MG63 (cell line): ENCODE results near the gene OR5AU1. TPM values are rescaled to one million over a fixed set of nuclear protein-coding genes. Genes with fewer than 3 reads are reported as not detected.
A peak's percentile ranks its signal among the peaks of the same experiment; 100 is the strongest.

Experiments
- DNase-seq: peaks from one replicate; pipeline ENCODE4 v3.0.0-alpha.2; 2020
- H3K27me3 ChIP-seq: fragments of 250-450 bp; sonication (Bioruptor Pico); 2 replicates; pipeline ENCODE4 v1.5.1; 2020; ENCODE audit warnings: mild to moderate bottlenecking, moderate library complexity
- H3K36me3 ChIP-seq: fragments of 250-450 bp; sonication (Bioruptor Pico); 2 replicates; pipeline ENCODE4 v1.5.1; 2020; ENCODE audit warnings: mild to moderate bottlenecking, moderate library complexity
- H3K4me3 ChIP-seq: fragments of 250-450 bp; sonication (Bioruptor Pico); 2 replicates; pipeline ENCODE4 v1.5.1; 2020; ENCODE audit warnings: mild to moderate bottlenecking, moderate library complexity
- H3K9me3 ChIP-seq: fragments of 250-450 bp; sonication (Bioruptor Pico); 2 replicates; pipeline ENCODE4 v1.5.1; 2020; ENCODE audit warnings: mild to moderate bottlenecking, moderate library complexity
- total RNA-seq: library from RNA; depleted of rRNA; stranded (reverse); fragments of >200 nt; shearing (Covaris generic); gene quantifications from 2 replicates; pipeline ENCODE4 v1.2.3, GENCODE V29; 2014; ENCODE audit warnings: low replicate concordance; rRNA removed

OR5AU1 gene
- total RNA-seq: not detected in 2 replicates

DNA sequence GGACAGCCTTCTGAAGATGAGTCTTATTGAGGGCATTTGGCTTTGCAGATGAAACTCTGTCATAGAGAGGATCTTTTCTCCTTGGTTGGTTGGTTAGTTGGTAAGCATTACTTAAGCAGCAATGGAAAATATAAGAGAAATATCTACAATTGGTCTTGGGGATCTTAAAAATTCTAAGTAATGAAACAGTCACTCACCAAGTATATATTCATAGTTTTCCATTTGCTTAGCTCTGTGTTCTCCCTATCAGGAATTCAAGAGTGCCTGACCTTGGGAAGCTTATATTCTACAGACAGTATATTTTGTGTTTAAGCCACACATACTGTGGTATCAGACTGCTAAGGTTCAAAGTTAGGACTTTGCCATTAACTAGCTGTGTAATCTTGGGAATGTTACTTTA lies at the start of gene OR5AU1:
Gene OR5AU1, minus strand, starts transcription at position 101 of the 400 bp plus-strand sequence. CDS start 191 bp downstream, outside the sequence.
- no peak within 1 kb of the TSS for H3K4me3 ChIP-seq
- DNase-seq: no peak

DNA sequence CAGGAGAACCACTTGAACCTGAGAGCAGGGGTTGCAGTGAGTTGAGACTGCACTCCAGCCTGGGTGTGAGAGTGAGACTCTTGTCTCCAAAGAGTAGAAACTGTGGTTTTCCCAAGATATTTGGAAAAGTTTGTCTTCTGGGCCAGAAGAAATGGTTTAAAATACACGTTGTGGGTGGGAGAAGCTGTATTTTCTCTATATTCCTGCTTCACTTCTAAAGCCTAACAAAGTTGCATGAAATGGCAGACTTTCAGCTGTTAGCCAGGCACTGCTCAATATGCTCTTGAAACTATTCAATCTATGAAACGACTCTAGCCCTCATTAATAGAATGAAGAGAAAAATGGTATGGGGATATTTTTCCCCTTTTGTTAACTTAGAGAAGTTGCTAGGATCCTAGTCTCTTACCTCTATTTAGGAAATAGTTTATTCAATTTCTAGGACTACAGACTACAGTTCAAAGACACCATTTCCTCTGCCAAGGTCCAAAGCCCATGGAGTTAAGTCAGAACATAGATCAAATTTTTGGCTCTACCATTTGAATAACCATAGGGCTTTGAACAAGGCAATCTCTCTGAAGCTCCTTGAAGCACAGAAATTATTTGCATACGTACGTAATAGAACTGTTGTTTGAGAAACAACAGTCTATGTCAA lies 49.3 kb upstream of the OR5AU1 start:
- Histone ChIP-seq H3K4me3 (no peak overlapping the region), H3K36me3 (peaks cover 71% of the 10 kb centered on the region), H3K9me3 (no peaks in the 10 kb centered on the region), H3K27me3 (no peaks in the 10 kb centered on the region)
- no peak for DNase-seq

More for the DNA sequence above, at the start of gene OR5AU1:
- no peaks in the 10 kb centered on the region for H3K9me3 ChIP-seq
- H3K36me3 ChIP-seq: no peaks in the 10 kb centered on the region
- no peaks in the 10 kb centered on the region for H3K27me3 ChIP-seq

DNA sequence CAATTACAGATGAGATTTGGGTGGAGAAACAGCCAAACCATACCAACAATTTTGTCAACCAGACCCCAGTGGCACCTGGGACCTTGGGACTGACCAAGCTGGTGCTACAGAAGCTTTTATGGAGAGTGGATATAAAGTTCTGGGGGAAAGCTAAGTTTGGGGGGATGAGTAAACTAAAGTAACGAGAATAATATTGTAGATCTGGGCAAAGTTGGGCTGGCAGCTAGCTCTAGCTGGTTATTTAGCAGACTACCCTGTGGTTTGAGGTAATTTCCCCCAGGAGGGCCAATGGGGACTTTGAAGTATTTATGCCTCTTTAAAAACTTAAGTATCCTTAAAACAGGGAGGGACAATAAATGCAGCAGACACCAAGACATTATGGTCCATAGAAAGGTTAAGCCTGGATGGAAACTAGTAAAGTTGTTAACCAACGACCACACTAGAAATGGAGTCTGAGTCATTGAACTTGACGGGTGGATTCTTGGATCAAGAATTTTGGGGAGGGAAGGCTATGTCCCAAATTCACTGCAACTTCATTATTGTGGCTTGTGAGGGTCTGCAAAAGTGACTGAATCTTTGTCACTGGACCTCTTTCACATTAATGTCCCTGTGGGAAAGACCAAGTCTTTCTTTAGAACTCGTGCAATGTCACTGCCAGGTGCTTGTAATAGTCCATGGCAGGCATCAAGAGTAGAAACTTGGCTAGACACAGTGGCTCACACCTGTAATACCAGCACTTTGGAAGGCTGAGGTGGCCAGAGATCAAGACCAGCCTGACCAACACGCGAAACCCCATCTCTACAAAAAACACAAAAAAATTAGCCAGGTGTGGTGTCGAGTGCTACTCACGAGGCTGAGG lies 48.5 kb upstream of the OR5AU1 start:
- H3K27me3 ChIP-seq: no peaks in the 10 kb centered on the region
- H3K9me3 ChIP-seq: no peaks in the 10 kb centered on the region
- H3K4me3 ChIP-seq: no peak overlapping the region
- no peak for DNase-seq
- peaks cover 64% of the 10 kb centered on the region for H3K36me3 ChIP-seq

DNA sequence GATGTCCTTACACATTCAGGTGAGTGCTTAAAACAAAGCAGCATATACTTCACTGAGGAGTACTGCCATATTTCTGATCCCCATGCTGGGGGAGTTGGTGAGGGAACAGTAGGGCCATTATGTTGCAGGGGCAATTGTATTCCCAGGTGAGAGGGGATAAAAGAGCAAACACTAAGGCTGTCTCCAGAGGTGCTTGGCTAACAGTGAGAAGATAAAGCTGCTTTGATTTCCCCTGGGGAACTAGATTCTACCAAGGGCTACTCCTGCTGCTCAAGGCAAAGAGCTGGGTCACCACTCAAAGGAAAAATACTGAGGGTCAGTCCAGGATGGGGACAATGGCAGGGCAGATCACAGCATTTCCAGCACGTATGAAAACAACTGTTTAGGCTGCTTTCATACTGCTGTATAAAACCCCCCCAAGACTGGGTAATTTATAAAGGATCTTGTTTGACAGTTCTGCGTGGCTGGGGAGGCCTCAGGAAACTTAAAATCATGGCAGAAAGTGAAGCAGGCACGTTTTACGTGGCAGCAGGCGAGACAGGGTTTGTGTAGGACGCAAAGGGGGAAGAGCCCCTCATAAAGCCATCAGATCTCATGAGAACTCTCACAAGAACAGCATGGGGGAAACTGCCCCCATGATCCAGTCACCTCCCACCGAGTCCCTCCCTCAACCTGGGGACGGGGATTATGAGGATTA lies 47.8 kb upstream of the OR5AU1 start:
- DNase-seq: no peak
- no peak overlapping the region for H3K4me3 ChIP-seq
- H3K27me3 ChIP-seq: no peaks in the 10 kb centered on the region
- peaks cover 56% of the 10 kb centered on the region for H3K36me3 ChIP-seq
- no peaks in the 10 kb centered on the region for H3K9me3 ChIP-seq

DNA sequence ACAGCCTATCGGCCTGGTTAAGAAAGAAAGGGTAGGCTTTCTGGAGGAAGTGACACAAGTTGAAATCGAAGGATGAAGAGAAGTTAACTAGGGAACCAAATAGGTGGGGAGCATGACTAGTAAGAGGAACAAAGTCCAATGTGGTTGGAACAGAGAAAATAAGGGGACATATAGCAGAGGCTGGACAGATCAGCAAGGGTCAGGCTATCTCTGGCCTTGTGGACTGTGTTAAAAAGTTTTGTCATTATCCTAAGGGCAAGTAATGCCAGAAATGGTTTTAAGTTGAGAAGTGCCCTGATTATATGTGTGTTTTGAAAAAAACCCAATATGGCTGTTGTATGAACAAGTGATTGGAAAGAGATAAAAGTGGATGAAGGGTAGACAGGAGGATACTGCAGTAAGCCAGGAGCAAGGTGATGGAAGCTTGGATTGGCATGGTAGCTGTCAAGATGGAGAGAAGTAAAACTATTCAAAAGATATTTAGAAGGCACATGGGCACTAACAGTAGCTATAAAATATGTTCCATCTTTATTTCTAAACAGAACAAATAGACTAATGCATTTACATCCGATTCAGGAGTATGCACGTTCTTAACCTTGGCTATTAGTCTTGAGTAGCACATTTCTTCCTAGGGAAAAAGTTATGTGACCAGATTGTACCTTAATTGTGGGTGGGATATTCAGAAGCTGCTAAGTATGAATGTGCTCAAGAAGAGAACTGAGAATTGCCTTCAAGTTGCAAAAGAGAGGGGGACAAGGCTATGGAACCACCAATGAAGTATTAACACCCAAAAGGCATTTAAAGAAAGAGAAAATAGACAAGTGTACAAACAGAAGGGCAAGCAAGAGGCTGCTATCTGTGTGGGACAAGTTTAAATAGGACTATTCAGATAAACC lies 46.8 kb upstream of the OR5AU1 start:
- no peaks in the 10 kb centered on the region for H3K27me3 ChIP-seq
- H3K9me3 ChIP-seq: no peaks in the 10 kb centered on the region
- no peak for DNase-seq
- peaks cover 47% of the 10 kb centered on the region for H3K36me3 ChIP-seq
- no peak overlapping the region for H3K4me3 ChIP-seq

DNA sequence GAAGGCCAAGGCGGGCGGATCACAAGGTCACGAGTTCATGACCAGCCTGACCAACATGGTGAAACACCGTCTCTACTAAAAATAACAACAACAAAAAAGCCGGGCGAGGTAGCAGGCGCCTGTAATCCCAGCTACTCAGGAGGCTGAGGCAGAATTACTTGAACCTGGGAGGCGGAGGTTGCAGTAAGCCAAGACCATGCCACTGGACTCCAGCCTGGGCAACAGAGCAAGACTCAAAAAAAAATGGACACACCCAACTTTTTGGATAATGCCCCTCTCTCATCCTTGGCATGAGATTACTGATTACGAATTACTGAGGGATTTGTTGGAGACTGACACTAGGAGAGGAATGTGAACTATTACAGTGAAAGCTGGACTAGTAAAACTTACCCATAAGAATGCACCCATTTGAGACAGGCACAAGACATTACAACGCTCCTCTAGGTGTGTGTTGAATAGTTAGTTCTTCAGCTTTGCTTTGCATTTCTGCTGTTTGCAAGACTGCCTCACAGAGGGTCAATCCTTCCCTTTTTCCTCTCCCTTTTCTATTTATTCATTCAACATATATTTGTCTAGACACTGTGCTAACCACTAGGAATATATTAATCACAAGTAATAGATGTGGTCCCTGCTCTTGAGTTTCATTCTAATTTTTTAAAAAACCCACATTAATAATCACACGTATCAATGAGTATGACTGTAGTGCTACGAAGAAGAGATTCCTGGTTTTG lies 46.0 kb upstream of the OR5AU1 start:
- H3K36me3 ChIP-seq: peaks cover 39% of the 10 kb centered on the region
- DNase-seq: no peak
- H3K9me3 ChIP-seq: no peaks in the 10 kb centered on the region
- no peaks in the 10 kb centered on the region for H3K27me3 ChIP-seq
- no peak overlapping the region for H3K4me3 ChIP-seq

- Histone ChIP-seq H3K9me3 (no peaks in the 10 kb centered on the region), H3K36me3 (peaks cover 29% of the 10 kb centered on the region), H3K27me3 (no peaks in the 10 kb centered on the region), H3K4me3 (no peak overlapping the region)
- DNase-seq: no peak
Observed at GRCh38 chr14:21200752-21201461, 45.0 kb upstream of the OR5AU1 start.

- H3K9me3 ChIP-seq: no peaks in the 10 kb centered on the region
- H3K27me3 ChIP-seq: no peaks in the 10 kb centered on the region
- H3K4me3 ChIP-seq: no peak overlapping the region
- H3K36me3 ChIP-seq: peaks cover 19% of the 10 kb centered on the region
- no peak for DNase-seq
Observed at GRCh38 chr14:21199611-21200560, 44.0 kb upstream of the OR5AU1 start.

DNA sequence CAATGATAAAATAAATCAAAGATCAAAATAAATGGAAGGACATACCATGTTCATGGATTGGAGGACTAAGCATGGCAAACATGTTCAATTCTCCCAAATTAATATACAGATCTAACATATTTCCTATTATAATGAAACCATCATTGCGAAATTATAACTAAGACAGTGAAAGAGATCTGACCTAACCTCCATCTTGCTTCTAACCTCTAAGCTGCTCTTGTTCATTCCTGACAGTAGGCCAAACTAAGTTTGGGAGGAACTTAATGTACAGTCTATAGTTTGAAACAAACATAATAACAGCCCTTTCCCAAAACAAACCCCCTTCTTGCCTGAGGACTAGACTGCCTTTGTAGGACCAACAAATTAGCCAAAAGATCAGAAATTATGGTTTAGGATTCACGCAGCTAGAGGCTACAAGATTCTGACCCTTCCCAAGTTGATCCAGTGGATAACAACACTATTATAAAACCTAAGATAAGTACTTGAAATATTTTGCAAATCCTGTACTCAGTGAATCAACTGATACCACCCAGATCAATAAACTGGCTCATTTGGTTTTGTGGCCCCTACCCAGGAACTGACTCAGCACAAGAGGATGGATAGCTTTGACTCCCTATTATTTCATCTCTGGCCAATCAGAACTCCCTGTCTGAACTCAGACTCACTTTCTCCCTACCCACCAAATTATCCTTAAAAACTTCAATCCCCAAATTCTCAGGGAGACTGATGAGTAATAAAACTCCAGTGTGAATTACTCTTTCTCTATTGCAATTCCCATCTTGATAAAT lies 41.7 kb upstream of the OR5AU1 start:
- H3K36me3 ChIP-seq: peaks cover under 1% of the 10 kb centered on the region

GRCh38 chr14:21194597-21194996 lies 38.7 kb upstream of the OR5AU1 start:
- no peaks in the 10 kb centered on the region for H3K27me3 ChIP-seq
- DNase-seq: no peak
- H3K36me3 ChIP-seq: no peaks in the 10 kb centered on the region
- no peak overlapping the region for H3K4me3 ChIP-seq
- no peaks in the 10 kb centered on the region for H3K9me3 ChIP-seq

More for the DNA sequence above, 41.7 kb upstream of the OR5AU1 start:
- no peak for DNase-seq
- H3K9me3 ChIP-seq: no peaks in the 10 kb centered on the region
- H3K27me3 ChIP-seq: no peaks in the 10 kb centered on the region
- no peak overlapping the region for H3K4me3 ChIP-seq

DNA sequence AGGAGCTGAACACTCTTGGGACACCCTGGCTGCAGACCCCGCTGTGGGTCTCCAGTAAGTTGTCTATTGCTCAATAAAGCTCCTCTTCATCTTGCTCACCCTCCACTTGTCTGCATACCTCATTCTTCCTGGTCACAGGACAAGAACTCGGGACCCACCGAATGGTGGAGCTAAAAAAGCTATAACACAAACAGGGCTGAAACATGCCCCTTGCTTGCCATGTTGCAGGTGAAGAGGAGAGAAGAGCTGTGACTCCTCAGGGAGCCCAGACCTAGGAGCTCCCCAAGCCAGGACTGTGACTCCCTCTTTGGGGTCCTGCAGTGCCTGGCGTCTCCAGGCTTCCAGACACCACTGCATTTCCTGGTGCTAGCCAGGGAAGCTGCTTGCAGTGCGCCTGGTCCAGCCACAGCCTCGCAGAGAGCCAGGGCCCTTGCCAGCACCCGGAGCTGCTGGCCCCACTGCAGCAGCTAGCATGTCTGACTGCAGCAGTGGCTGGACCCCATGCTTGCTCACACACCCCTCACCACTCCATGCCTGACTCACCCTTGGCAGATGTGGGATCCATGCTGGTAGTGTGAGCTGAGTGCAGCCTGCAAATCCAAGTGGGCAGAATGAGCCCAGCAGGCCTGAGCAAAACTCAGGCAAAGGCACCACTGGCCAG lies 37.1 kb upstream of the OR5AU1 start:
- DNase-seq: peak; percentile 70
- Histone ChIP-seq H3K9me3 (no peaks in the 10 kb centered on the region), H3K36me3 (no peaks in the 10 kb centered on the region), H3K27me3 (no peaks in the 10 kb centered on the region), H3K4me3 (no peak overlapping the region)

DNA sequence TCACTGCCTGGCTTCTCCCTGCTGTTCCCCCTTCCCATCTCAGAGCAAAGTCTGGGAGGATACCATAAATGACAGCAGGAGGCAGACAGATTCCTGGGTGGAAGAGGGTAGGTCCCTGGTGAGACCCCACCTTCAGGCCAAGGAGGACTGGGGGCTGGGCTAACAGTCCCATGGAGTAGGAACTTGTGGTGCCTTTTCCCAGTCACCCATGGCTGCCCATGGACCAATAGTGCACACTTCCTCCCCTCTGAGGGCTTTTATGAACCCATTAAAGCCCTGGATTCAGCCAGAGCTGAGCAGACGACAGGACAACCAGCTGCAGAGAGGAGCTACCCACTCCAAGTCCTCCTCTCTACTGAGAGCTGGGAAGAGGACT lies 36.6 kb upstream of the OR5AU1 start:
- no peak for DNase-seq
- Histone ChIP-seq H3K36me3 (no peaks in the 10 kb centered on the region), H3K4me3 (no peak overlapping the region), H3K9me3 (no peaks in the 10 kb centered on the region), H3K27me3 (no peaks in the 10 kb centered on the region)

- no peaks in the 10 kb centered on the region for H3K27me3 ChIP-seq
- no peaks in the 10 kb centered on the region for H3K36me3 ChIP-seq
- H3K9me3 ChIP-seq: no peaks in the 10 kb centered on the region
- no peak overlapping the region for H3K4me3 ChIP-seq
- peak; percentile 9 for DNase-seq
Observed at GRCh38 chr14:21191809-21192446, 36.1 kb upstream of the OR5AU1 start.
